Mesenchymal stem cell (in vitro differentiated cells and primary cell): ENCODE measurements around the gene RPS6KA2.

Experiments
- DNase-seq: peaks from one replicate; pipeline ENCODE4 v3.0.0-alpha.2; 2013
- H2AFZ ChIP-seq: one replicate; pipeline ENCODE4 v1.6.1; 2013; ENCODE audit warnings: low read depth, mild to moderate bottlenecking, control low read depth, inconsistent platforms, low read length, moderate library complexity
- H2AK5ac ChIP-seq: 2 replicates; pipeline ENCODE4 v1.6.1; 2013; ENCODE audit warnings: low read length, moderate library complexity, mild to moderate bottlenecking, inconsistent platforms; ENCODE audit not compliant: severe bottlenecking
- H2BK120ac ChIP-seq: one replicate; pipeline ENCODE4 v1.6.1; 2013; ENCODE audit warnings: low read depth, mild to moderate bottlenecking, inconsistent platforms, low read length, moderate library complexity
- H2BK12ac ChIP-seq, 2 experiments: one replicate each; pipeline ENCODE4 v1.6.1; 2013; ENCODE audit warnings: inconsistent platforms in 2 of 2, low read length in 2 of 2, mild to moderate bottlenecking in 2 of 2, moderate library complexity in 2 of 2, control low read depth in 1 of 2
- H2BK15ac ChIP-seq: one replicate; pipeline ENCODE4 v1.6.1; 2013; ENCODE audit warnings: mild to moderate bottlenecking, low read depth, inconsistent platforms; ENCODE audit not compliant: poor library complexity, severe bottlenecking
- H2BK5ac ChIP-seq: 2 replicates; pipeline ENCODE4 v1.6.1; 2013; ENCODE audit warnings: low read depth, mild to moderate bottlenecking, low read length, control low read depth, inconsistent platforms; ENCODE audit not compliant: poor library complexity, severe bottlenecking
- H3K14ac ChIP-seq, 2 experiments: one replicate each; pipeline ENCODE4 v1.6.1; 2013; ENCODE audit warnings: inconsistent platforms in 2 of 2, low read length in 2 of 2, control low read depth in 1 of 2, mild to moderate bottlenecking in 1 of 2, moderate library complexity in 1 of 2
- H3K18ac ChIP-seq, 2 experiments: one replicate each; pipeline ENCODE4 v1.6.1; 2013; ENCODE audit warnings: inconsistent platforms in 2 of 2, low read length in 2 of 2, control low read depth in 1 of 2, low read depth in 1 of 2, mild to moderate bottlenecking in 1 of 2
- H3K23ac ChIP-seq, 2 experiments: one replicate each; pipeline ENCODE4 v1.6.1; 2013; ENCODE audit warnings: inconsistent platforms in 2 of 2, low read length in 2 of 2, mild to moderate bottlenecking in 2 of 2, moderate library complexity in 2 of 2, control low read depth in 1 of 2
- H3K27ac ChIP-seq: 2 replicates; pipeline ENCODE4 v1.5.1; 2013; ENCODE audit warnings: mild to moderate bottlenecking, moderate library complexity, low read length, control low read depth, inconsistent platforms; ENCODE audit not compliant: poor library complexity, severe bottlenecking
- H3K27me3 ChIP-seq, 2 experiments: 2 replicates each; pipeline versions ENCODE4 v1.6.1 to v1.7.0; 2013; ENCODE audit warnings: low read length in 2 of 2, mild to moderate bottlenecking in 2 of 2, moderate library complexity in 2 of 2, control low read depth in 1 of 2, inconsistent platforms in 1 of 2; ENCODE audit not compliant: control insufficient read depth in 1 of 2, insufficient read depth in 1 of 2
- H3K36me3 ChIP-seq, 2 experiments: 2 replicates each; pipeline versions ENCODE4 v1.6.1 to v1.7.0; 2013; ENCODE audit warnings: low read length in 2 of 2, control low read depth in 1 of 2, inconsistent platforms in 1 of 2, low read depth in 1 of 2, mild to moderate bottlenecking in 1 of 2; ENCODE audit not compliant: insufficient read depth in 2 of 2, control insufficient read depth in 1 of 2
- H3K4ac ChIP-seq, 2 experiments: one replicate each; pipeline ENCODE4 v1.6.1; 2013; ENCODE audit warnings: inconsistent platforms in 2 of 2, low read length in 2 of 2, mild to moderate bottlenecking in 2 of 2, moderate library complexity in 2 of 2, control low read depth in 1 of 2, low read depth in 1 of 2
- H3K4me1 ChIP-seq: 2 replicates; pipeline ENCODE4 v1.6.1; 2013; ENCODE audit warnings: low read depth, low read length, control low read depth; ENCODE audit not compliant: control insufficient read depth, insufficient read depth
- H3K4me2 ChIP-seq: 2 replicates; pipeline ENCODE4 v1.6.1; 2013; ENCODE audit warnings: low read length, mild to moderate bottlenecking, inconsistent platforms; ENCODE audit not compliant: poor library complexity, severe bottlenecking
- H3K4me3 ChIP-seq, 2 experiments: 2 replicates each; pipeline versions ENCODE4 v1.5.1 to v1.7.0; 2013; ENCODE audit warnings: low read length in 2 of 2, mild to moderate bottlenecking in 2 of 2, control low read depth in 1 of 2, low read depth in 1 of 2; ENCODE audit not compliant: insufficient read depth in 1 of 2
- H3K79me1 ChIP-seq: replicated peaks from 2 replicates; pipeline ENCODE4 v1.6.1; 2013; ENCODE audit warnings: mild to moderate bottlenecking, control low read depth, low read length, inconsistent platforms; ENCODE audit not compliant: poor library complexity, severe bottlenecking
- H3K9ac ChIP-seq: 2 replicates; pipeline ENCODE4 v1.7.0; 2013; ENCODE audit warnings: mild to moderate bottlenecking, low read length, moderate library complexity
- H3K9me3 ChIP-seq: 2 replicates; pipeline ENCODE4 v1.7.0; 2013; ENCODE audit warnings: mild to moderate bottlenecking, low read length; ENCODE audit not compliant: control insufficient read depth
- H4K8ac ChIP-seq: one replicate; pipeline ENCODE4 v1.6.1; 2013; ENCODE audit warnings: inconsistent platforms, mild to moderate bottlenecking, low read length, moderate library complexity
- H4K91ac ChIP-seq: one replicate; pipeline ENCODE4 v1.6.1; 2013; ENCODE audit warnings: mild to moderate bottlenecking, low read length, inconsistent platforms
- WGBS: methylation state at CpG from one replicate; pipeline ENCODE4 v1.1.7; 2013; ENCODE audit warnings: mixed read lengths; 5-methylcytosine and 5-hydroxymethylcytosine counted together

The RPS6KA2 gene

DNA sequence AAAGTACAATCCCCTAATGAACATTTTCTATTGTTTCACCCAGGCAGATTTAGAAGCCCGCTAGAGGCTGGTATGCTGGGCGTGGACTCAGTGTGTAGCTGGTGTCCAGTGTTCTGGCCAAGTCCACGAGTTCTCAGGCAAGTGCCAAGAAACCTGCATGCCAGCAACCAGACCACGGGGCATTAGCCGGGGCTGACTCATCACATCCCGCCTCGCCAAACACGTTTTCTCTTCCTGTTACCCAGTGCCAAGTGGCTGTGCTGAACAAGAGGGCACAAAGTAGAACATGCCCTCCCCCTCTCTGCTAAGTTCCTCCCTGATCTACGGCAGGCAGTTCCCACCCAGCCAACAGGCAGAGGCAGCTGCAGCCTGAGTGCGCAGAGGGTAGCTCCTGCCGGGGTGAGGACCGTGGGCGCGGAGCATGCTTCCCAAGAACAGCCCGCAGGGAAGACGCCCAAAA lies 70.2 kb downstream of the RPS6KA2 start:
- 85% methylated on average over 16 of the region's 16 CpGs for WGBS
- peak overlapping the region; percentile 27 for H4K8ac ChIP-seq

DNA sequence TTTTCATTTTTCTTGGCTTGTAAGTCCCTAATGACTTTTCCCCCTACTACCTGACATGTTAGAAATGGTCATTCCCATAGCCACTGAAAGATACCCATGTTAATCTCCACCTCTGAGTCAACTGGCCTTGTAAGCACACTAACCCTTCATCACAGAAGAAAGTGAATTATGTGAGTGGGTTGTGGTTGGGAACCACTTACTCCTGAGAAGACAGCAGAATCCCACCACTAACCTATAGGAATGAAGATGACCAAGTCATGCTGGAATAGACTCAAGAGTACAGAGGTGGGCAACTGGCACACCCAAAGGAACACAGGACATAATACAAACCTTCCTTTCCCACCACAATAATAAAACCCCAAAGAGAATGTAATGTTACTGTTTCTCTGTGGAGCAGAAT lies 70.7 kb downstream of the RPS6KA2 start:
- DNase-seq, result peak; percentile 29
- Histone ChIP-seq H3K9me3 (no peaks in the 10 kb centered on the region), H3K36me3 (peaks cover 0 to 4% of the 10 kb centered on the region in 2 experiments)

More for the DNA sequence above, 70.2 kb downstream of the RPS6KA2 start:
- Histone ChIP-seq H2BK120ac (no peak overlapping the region), H2AFZ (no peak overlapping the region), H3K27me3 (no peaks in the 10 kb centered on the region), H3K9ac (no peak overlapping the region), H3K9me3 (no peaks in the 10 kb centered on the region), H3K4me2 (no peak overlapping the region), H3K4me1 (peaks cover 6% of the 10 kb centered on the region), H2BK12ac (peak overlapping the region in 1 of 2 experiments; percentile 46), H4K91ac (peak overlapping the region; percentile 48), H3K36me3 (peaks cover 0 to 4% of the 10 kb centered on the region in 2 experiments), H2BK15ac (no peak overlapping the region), H3K4me3 (no peak overlapping the region), H3K18ac (peak overlapping the region in 1 of 2 experiments; percentile 29), H3K27ac (no peak overlapping the region), H3K4ac (no peak overlapping the region), H3K79me1 (peaks cover 2% of the 10 kb centered on the region), H3K23ac (no peak overlapping the region), H3K14ac (peak overlapping the region in 1 of 2 experiments; percentile 6), H2BK5ac (no peak overlapping the region), H2AK5ac (no peak overlapping the region)
- peak; percentile 37 for DNase-seq

DNA sequence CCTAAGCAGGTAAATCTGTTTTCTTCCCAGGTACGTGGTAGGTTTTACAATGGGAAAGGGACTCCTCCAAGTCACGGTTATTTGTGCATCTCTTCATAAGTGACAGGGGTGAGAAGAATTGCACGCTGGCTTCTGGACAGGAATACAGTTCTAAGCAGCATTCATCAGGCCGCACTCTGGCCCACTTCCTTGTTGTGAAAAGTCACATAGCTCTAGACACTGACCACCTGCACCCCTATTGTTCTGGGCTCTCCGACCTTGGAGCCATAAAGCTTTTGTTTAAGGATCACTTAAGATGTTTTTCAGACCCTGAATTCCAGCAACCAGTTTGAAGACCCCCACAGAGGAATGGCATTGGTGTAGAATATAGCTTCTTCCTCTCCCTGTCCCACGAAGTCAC lies 72.0 kb downstream of the RPS6KA2 start:
- H3K9ac ChIP-seq, result no peak overlapping the region
- H2AK5ac ChIP-seq, result no peak overlapping the region
- DNase-seq, result no peak
- no peaks in the 10 kb centered on the region for H3K9me3 ChIP-seq
- no peaks in the 10 kb centered on the region for H3K27me3 ChIP-seq
- no peak overlapping the region for H3K27ac ChIP-seq
- peaks cover 2% of the 10 kb centered on the region for H3K79me1 ChIP-seq
- no peak overlapping the region for H2AFZ ChIP-seq
- peak overlapping the region; percentile 55 to 61 for H2BK12ac ChIP-seq
- no peak overlapping the region for H3K18ac ChIP-seq
- H2BK120ac ChIP-seq, result no peak overlapping the region
- H2BK15ac ChIP-seq, result no peak overlapping the region
- no peak overlapping the region for H2BK5ac ChIP-seq
- no peak overlapping the region for H4K91ac ChIP-seq
- peak overlapping the region; percentile 21 for H4K8ac ChIP-seq
- no peak overlapping the region for H3K23ac ChIP-seq
- no peak overlapping the region for H3K4me2 ChIP-seq
- WGBS, result 95% methylated on average over 6 of the region's 6 CpGs
- no peak overlapping the region for H3K4me3 ChIP-seq
- H3K14ac ChIP-seq, result no peak overlapping the region
- H3K4ac ChIP-seq, result no peak overlapping the region
- H3K36me3 ChIP-seq, result peaks cover 0 to 4% of the 10 kb centered on the region in 2 experiments
- peaks cover 5% of the 10 kb centered on the region for H3K4me1 ChIP-seq

More for the DNA sequence above, 70.7 kb downstream of the RPS6KA2 start:
- Histone ChIP-seq H2BK15ac (no peak overlapping the region), H3K9ac (no peak overlapping the region), H4K8ac (no peak overlapping the region), H3K27me3 (no peaks in the 10 kb centered on the region), H3K4me1 (peaks cover 5% of the 10 kb centered on the region), H2AFZ (no peak overlapping the region), H2BK5ac (no peak overlapping the region), H3K4me2 (no peak overlapping the region), H3K18ac (no peak overlapping the region), H3K27ac (no peak overlapping the region), H2AK5ac (no peak overlapping the region), H3K23ac (no peak overlapping the region), H3K79me1 (peaks cover 2% of the 10 kb centered on the region), H2BK12ac (no peak overlapping the region), H3K14ac (no peak overlapping the region), H4K91ac (no peak overlapping the region), H3K4me3 (no peak overlapping the region), H2BK120ac (no peak overlapping the region), H3K4ac (no peak overlapping the region)

- Histone ChIP-seq H3K27ac (no peak overlapping the region), H3K36me3 (peaks cover 0 to 4% of the 10 kb centered on the region in 2 experiments), H2BK12ac (peak overlapping the region in 1 of 2 experiments; percentile 68), H3K14ac (no peak overlapping the region), H3K27me3 (no peaks in the 10 kb centered on the region), H2AK5ac (no peak overlapping the region), H3K23ac (no peak overlapping the region), H4K8ac (peak overlapping the region; percentile 27), H3K79me1 (peaks cover 2% of the 10 kb centered on the region), H3K4ac (no peak overlapping the region), H4K91ac (no peak overlapping the region), H3K18ac (peak overlapping the region; percentile 11 to 29), H2BK120ac (no peak overlapping the region), H3K9ac (peak overlapping the region; percentile 69), H2BK5ac (no peak overlapping the region), H3K4me3 (peak overlapping the region in 1 of 2 experiments; percentile 57), H3K4me2 (no peak overlapping the region), H3K9me3 (peaks cover under 1% of the 10 kb centered on the region), H2BK15ac (no peak overlapping the region), H2AFZ (no peak overlapping the region), H3K4me1 (peaks cover 5% of the 10 kb centered on the region)
- peak; percentile 52 for DNase-seq
- 74% methylated on average over 8 of the region's 8 CpGs for whole genome bisulfite sequencing
Observed at GRCh38 chr6:166554316-166554715, 72.7 kb downstream of the RPS6KA2 start.
